22Rv1 (cell line): Measurements from ENCODE around the gene CDK6.

ENCODE experiments used
- ZFX ChIP-seq: fragments of 450-650 bp; IDR thresholded peaks from 2 replicates; pipeline ENCODE4 v1.6.1; 2017; ENCODE audit warnings: antibody characterized with exemption, borderline replicate concordance
- TF ChIP-seq, protein P1 (sequence below): fragments of 450-650 bp; IDR thresholded peaks from 2 replicates; pipeline ENCODE4 v1.5.1; 2017; ENCODE audit warnings: mild to moderate bottlenecking

GRCh38 chr7:92749327-92749755 lies 87.0 kb downstream of the CDK6 start:
- TF ChIP-seq, protein P1, sequence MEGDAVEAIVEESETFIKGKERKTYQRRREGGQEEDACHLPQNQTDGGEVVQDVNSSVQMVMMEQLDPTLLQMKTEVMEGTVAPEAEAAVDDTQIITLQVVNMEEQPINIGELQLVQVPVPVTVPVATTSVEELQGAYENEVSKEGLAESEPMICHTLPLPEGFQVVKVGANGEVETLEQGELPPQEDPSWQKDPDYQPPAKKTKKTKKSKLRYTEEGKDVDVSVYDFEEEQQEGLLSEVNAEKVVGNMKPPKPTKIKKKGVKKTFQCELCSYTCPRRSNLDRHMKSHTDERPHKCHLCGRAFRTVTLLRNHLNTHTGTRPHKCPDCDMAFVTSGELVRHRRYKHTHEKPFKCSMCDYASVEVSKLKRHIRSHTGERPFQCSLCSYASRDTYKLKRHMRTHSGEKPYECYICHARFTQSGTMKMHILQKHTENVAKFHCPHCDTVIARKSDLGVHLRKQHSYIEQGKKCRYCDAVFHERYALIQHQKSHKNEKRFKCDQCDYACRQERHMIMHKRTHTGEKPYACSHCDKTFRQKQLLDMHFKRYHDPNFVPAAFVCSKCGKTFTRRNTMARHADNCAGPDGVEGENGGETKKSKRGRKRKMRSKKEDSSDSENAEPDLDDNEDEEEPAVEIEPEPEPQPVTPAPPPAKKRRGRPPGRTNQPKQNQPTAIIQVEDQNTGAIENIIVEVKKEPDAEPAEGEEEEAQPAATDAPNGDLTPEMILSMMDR, result no peak
- no peak for TF ChIP-seq ZFX
